ENCODE results near the gene TTLL1. TPM values are rescaled to one million over a fixed set of nuclear protein-coding genes. Genes with fewer than 3 reads are reported as not detected.
"Not testable (repeated sequence)": the region's sequence is repeated elsewhere in the genome, so short reads cannot be mapped to it uniquely, and the experiment has no call there.

TTLL1 gene
- total RNA-seq, 1 experiment from 2014 or later = 2.5 TPM

DNA sequence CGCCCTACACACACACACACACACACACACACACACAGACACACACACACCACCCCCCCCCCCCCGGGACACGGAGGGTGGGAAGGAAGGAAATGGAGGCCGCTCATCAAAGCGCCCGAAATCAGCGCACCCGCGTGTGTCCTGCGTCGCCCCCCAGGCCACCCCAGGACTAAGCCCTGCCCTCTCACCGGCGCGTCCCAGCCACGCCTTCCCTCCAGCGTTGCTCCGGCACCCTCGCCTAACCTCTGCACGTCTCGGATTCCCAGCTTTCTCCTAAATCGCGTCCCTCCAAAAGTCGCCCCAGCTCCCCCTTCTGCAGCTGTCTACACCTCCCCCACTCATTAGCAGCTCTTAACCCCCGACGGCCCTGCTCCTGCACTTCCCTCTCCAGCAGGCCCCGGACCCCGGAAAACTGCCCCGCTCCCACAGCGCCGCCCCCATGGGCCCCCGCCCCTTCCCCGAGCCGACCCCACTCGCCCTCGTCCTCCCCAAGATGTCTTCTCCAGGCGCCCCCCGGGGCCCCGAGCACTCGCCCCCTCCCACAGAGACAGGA, 74.8 kb downstream of the TTLL1 start:
- peak; percentile 25 for DNase-seq (ENCODE audit: low spot score)

- no peak for DNase-seq (ENCODE audit: low spot score)
These were observed 75.6 kb downstream of the TTLL1 start for GRCh38 chr22:43013355-43014315.

GRCh38 chr22:43012390-43012789, 76.8 kb downstream of the TTLL1 start:
- no peak for DNase-seq (ENCODE audit: low spot score)

DNA sequence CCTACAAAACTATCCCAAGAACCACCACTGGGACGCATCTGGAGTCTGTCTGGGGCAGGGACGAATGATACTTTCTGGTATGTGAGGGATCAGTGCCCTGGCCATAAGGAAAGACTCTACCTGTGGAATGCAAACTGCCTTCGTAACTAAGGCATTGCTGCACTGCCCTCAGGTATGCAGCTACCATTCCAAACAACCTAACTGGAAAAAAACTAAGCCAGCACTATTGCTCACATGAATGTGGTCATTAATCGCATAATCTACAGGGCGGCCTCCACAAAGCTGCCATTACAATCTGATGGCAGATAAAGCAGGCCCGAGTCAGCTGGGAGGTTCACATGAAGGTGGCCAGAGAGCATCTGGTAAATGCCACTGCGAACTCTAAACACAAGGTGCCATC, 78.1 kb downstream of the TTLL1 start:
- peak; percentile 33 for DNase-seq (ENCODE audit: low spot score)

DNA sequence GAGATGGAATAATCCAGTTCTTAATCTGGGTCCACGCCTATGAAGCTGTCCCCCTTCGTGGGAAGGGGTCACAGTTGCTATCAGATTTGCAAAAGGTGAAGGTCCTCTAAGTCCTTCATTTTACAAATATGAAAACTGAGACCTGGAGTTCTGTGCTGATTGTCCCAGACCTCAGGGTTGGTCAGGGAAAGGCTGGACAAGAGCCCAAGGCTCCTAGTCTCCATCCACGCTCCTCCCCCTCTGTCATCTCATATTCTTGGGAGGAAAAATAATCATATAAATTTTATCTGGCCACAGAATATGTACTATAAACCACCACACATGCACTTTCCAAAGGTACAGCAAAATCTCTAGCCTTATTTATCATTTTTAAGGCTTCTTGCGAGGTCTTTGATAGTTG, 79.7 kb downstream of the TTLL1 start:
- DNase-seq (ENCODE audit: low spot score) = no peak

- no peak for DNase-seq (ENCODE audit: low spot score)
These were observed 80.3 kb downstream of the TTLL1 start for GRCh38 chr22:43008921-43009320.

GRCh38 chr22:43008509-43008908, 80.7 kb downstream of the TTLL1 start:
- no peak for DNase-seq (ENCODE audit: low spot score)

DNA sequence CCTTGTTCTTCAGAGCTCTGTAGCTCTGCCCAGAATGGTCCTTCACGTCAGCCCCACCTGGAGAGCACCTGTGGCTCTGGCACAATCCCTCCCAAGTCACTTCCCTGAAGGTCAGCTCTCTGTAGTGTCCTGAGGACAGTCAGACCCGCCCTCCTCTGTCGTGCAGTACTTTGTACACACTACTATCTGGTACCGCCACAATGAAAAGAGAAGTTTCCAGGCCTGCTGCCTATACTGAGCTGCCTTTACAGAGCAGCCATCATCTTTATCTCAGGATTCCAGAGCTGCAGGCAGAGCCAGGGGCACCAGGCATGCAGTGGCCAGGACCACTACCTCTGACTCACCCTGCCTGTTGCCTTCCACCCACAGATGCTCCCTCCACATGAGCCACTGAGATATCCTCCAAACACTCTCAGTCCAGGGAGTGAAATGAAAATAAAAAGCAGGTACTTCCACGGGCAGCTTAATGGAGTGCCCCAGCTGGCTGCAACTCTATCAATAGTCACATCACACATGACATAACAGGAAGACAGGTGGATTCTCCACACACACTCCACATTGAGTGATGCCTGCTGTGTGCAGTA, 81.6 kb downstream of the TTLL1 start:
- DNase-seq (ENCODE audit: low spot score) = peak; percentile 42

GRCh38 chr22:43006753-43007152, 82.4 kb downstream of the TTLL1 start:
- DNase-seq (ENCODE audit: low spot score) = no peak

GRCh38 chr22:43006016-43006505, 83.1 kb downstream of the TTLL1 start:
- no peak for DNase-seq (ENCODE audit: low spot score)

- no peak for DNase-seq (ENCODE audit: low spot score)
These were observed 84.1 kb downstream of the TTLL1 start for GRCh38 chr22:43005106-43005505.

- DNase-seq (ENCODE audit: low spot score) = no peak
These were observed 84.7 kb downstream of the TTLL1 start for GRCh38 chr22:43004362-43005035.

DNA sequence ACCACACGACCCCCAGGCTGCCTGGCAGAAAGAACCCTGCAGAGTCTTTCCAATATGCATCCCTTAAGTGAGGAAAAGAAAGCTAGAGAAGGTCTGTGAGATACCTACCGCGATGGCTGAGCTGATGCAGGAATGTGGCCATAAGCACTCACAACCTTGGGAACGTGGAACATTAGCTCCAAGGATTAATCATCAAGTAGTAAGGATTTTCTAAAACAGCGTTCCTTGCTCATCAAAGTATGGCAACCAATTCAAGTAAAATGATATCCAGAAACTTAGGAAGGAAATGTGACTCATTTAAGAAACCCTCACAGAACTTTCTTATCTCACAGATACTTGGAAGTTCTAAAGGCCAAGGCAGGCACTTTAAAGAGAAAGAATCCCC, 87.0 kb downstream of the TTLL1 start:
- no peak for DNase-seq (ENCODE audit: low spot score)

GRCh38 chr22:43001271-43002201, 87.7 kb downstream of the TTLL1 start:
- DNase-seq (ENCODE audit: low spot score) = no peak

GRCh38 chr22:43000441-43001175, 88.6 kb downstream of the TTLL1 start:
- no peak for DNase-seq (ENCODE audit: low spot score)

GRCh38 chr22:42997582-42998090, 91.6 kb downstream of the TTLL1 start:
- no peak for DNase-seq (ENCODE audit: low spot score)

GRCh38 chr22:42996646-42997365, 92.4 kb downstream of the TTLL1 start:
- DNase-seq (ENCODE audit: low spot score) = no peak

GRCh38 chr22:42995654-42996053, 93.5 kb downstream of the TTLL1 start:
- DNase-seq (ENCODE audit: low spot score) = not testable (repeated sequence)

- peak; percentile 75 for DNase-seq (ENCODE audit: low spot score)
These were observed 94.2 kb downstream of the TTLL1 start for GRCh38 chr22:42994917-42995562.
